GM19438 (cell line): ENCODE data around the gene CENPT.

Experiments used
- ATAC-seq: cut with Tn5 transposase; IDR thresholded peaks from one replicate; pipeline ENCODE4 v1.9.1; 2021; ENCODE audit warnings: low read depth; ENCODE audit not compliant: unreplicated experiment

Gene CENPT

DNA sequence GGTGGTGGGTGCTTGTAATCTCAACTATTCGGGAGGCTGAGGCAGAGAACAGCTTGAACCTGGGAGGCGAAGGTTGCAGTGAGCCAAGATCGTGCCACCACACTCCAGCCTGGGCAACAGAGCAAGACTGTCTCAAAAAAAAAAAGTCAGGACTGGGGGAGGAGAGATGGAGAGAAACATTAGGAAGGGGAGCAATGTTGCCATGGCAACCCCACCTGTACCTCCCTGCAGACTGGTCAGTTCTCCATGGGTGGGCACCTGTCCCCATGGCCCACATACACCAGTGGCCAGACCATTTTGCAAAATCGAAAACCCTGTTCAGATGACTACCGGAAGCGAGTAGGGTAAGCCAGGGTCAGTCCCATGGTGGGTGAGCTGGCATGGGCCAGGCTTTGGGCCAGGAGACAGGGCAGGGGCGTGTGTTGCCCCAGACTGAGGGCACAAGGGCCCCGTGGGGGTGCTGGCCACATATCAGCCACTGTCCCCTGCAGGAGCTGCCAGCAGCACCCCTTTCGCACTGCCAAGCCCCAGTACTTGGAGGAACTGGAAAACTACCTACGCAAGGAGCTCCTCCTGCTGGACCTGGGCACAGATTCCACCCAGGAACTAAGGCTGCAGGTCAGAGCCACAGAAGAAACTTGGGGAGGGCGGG is 26.8 kb downstream of the CENPT start:
- no peak for ATAC-seq

DNA sequence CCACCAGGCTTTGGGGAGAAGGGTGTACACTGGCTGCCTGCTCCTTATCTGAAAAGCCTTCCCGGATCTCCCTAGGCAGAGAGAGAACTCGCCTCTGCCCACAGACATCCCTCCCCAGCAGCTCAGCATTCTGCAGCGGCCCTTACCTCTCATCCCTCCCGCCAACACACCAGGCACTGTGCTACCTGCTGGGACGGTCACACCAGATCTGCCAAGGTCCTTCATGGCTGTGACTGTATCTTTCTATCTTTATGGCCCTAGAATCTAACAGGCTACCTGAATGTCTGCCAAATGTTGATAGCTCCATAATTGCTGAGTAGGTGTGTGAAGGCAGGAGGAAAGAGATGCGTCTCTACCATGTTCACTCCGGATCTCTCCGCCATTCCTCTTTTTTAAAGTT is 32.9 kb downstream of the CENPT start:
- ATAC-seq, result no peak

DNA sequence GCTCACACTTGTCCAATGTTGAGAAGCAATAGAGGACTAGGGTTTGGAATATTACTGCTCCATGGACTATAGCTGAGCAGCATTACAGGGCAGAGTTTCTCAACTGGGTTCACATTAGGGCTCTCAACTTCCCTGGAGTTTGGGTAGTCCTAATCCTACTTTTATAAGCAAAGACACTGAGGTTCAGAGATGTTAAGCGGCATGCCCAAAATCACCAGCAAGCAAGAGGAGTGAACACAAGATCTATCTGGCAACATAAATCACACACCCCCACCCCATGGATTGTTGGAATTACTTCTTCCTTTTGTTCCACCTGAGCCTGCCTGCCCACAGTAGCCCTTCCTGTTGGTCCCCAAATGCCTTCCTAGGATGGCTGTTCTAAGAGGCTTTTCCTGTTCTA is 35.6 kb downstream of the CENPT start:
- ATAC-seq, result no peak

DNA sequence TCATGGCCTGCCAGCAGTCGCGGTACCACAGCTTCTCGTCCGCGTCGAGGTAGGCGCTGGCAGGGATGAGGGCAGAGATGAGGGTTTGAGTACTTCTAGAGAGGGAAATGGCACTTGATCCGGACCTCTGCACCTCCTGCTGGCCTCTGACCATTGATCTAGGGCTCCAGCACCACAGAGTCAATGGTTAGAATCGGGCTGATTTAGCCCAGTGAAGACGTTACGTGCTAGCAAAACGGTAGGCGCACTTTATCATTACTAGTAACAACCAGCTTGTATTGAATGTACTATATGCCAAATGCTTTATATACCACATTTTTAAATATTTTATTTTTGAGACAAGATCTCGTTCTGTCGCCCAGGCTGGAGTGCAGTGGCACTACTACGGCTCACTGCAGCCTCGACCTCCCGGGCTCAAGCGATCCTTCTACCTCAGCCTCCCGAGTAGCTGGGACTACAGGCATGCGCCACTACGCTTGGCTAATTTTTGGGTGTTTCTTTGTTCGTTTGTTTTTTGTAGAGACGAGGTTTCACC is 40.3 kb downstream of the CENPT start:
- no peak for ATAC-seq

DNA sequence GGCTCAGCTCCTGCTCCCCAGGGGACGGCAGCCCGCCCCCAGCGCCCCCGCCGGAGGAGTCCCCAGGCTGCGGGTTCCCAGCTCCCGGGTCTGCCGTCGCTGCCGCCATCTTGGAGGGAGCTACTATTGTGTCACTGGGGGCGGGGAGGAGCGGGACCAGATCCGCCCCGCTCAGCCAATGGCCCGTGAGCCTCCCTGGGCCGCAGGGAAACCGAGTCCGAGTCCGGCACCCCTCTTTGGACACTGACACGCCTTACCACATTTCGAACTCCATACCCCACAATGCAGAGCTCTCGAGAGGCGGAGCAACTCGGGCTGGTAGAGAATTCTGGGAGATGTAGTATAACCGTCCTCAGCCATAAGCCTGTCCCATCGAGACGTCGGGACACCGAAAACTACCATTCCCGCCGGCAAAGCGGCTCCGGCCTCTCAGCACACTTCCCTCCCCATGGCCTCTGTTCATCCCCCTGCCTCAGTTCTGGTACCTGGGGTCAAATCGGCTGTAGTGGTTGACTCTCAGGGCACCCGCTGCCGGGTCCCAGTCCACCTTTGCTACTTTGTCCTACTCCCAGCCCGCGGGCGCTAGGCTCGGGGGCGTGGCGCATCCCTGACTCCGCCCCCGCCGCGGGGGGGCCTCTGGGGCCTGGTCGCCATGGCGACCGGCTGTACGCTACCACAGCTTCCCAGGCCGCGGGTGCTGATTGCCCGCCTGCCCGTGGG is 40.9 kb downstream of the CENPT start, which contains the start of the genes RANBP10 and TSNAXIP1:
Gene RANBP10, minus strand, starts transcription at position 133 of the 720 bp plus-strand sequence. Its CDS starts 24 bp downstream, at position 109.
Gene TSNAXIP1, plus strand, starts transcription at position 462 of the 720 bp plus-strand sequence. CDS start 261 bp downstream, outside the sequence.
- ATAC-seq, result peak; percentile 93

DNA sequence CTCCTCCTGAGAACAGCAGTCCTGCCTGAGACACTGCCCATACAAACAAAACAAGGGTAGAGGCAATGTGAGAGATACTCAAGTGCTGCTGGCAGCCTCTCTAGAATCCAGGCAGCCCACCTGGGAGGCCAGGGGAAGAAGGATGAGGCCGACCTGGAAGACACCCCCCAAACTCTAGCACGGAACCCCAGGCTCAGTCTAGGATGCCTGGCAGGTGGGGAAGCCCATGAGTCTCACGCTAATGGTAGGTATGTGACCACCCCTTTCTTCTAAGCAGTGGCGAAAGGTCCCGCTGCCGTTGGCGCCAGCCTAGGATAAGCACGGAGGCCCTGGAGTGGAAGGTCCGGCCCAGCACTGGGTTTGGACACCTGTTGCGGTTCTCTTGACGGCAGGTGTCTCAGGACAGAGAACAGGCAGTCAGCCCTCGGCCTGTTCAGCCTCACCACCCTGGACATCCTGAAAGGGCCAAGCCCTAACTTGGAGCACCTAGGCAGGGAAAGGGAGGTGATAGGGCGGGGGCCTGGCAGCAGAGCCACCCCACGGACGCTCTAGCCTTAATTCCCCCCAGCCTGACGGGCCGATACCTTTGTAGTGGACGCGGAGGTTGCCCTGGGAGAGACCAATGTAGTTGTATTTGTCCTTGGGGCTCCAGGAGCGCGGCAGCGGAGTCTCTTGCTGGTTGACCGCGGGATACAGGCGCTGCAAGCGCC is 41.6 kb downstream of the CENPT start:
- ATAC-seq, result peak; percentile 1

DNA sequence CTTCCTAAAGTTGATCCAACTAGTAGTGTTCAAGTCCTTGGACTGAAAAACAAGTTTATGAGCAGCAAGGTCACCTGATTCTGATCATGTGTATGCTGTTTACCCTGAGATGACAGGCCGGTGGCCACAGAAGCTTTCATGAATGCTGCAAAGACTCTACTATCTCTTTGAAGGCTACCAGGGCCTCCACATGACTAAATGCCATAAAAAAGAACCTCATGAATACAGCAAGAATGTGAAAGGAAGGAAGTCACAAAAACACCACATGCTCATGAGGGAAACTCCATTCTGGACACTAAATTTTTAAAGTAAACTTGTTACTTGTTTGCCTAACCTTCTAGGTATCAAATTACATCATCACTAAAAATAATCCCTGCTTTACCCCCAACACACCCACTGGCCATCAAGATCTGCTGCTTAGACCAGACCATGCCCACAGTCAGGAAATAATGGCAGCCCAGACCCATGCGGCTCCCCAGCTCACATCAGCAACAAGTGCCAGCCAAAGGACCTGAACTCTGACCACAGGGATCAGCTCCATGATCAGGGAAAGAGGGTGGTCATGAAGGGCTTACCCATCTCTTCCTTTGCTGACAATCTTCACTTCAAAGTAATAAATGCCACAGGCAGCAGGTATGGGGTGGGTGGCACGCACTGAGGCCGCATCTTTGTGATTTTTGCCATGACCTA is 42.5 kb downstream of the CENPT start:
- no peak for ATAC-seq

DNA sequence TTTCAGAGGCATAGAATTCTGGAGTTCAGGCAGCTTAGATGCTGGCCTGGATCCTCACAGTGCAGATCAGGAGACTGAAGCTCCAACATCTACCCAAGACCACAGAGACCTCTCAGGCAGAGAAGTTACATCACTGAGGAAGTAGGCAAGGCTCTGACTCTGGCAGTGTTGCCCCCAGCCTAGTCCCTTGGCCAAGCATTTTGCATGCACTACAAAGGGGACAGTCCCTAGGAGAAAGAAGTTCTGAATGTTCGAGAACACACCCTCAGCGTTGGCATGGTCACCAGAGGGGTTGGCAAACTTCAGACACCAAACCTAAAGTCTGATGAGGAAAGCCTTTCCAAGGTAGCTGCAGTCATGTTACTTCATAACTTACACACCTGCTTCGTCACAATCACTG is 43.6 kb downstream of the CENPT start:
- ATAC-seq, result no peak

DNA sequence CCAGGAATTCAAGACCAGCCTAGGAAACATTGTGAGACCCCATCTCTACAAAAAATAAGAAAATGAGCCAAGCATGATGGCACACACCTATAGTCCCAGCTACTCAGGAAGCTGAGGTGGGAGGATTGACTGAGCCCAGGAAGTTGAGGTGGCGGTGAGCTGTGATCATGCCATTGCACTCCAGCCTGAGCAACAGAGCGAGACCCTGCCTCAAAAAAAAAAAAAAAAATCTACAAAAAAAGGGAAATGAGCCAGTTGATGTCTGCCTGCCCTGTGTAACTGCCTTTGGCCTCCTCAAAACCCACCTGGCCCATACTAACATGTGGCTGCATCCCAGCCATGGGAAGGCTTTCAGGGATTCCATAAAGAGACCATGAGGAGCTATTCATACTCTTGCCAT is 45.6 kb downstream of the CENPT start:
- no peak for ATAC-seq

DNA sequence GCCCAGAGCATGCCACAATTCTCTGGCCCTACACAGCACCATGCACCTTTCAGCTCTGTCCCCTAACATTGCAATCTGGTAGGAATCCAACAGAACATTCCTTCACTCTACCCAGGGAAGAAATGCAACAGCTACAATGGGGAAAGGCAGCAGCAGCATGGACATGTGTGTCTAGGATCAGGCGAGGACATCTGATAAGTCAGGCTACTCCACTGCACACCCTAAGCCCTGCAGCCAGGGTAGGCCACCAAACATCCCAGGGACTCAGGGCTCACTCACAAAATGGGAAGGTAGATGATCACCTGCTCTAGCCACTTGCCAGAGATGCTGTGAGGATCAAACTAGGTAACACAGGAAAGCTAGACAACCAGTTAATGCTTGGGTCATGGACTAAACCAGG is 46.3 kb downstream of the CENPT start:
- no peak for ATAC-seq

DNA sequence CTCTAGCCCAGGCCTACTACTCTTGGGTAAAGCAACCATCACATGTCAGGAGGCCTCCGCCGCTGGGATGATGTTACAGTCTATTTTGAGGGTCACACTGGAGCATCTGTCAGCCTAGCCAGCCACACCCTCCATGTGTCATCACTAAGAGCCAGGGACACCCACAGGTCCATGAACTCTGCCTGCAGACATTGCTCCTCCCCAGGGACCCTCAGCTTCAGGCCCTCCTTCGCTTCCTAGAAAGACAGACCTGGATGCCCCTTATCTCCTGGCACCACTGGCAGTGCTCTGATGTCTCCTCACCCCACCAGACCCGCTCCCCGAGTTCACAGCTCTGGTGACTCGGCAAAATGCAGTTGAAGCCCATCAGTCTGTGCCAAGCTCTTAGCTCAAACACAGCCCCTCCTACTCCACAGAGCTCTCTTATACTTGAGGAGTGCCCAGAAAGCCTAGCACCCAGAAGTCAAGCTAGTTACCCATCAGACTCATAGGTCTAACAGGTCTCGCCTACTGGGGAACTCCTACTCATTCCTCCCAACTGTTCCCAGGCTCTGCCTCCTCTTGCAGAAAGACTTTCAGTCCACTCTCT is 47.1 kb downstream of the CENPT start:
- no peak for ATAC-seq

DNA sequence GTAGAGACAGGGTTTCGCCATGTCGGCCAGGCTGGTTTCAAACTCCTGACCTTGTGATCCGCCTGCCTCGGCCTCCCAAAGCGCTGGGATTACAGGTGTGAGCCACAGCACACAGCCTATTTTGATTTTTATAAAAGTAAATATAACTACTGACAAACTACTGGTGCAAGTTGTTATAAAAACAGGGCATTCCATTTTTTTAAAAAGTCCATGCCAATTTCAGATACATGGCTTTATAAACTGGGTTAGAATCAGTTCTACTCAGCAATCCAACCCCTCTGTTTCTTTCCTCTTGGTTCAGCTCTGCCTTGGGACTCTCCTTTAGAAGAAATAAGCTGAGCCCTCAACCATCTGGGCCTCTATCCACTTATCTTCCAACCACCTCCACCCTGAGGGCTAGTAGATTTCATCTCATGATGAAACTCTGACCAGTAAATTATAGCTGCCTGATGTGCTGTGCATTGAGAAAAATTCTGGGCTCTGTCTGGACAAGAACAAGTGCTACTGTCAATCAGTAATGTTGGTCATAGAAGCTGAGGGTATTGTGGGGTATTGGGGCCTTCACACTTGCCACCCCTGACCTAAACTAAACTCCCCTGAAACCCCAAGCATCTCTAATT is 51.3 kb downstream of the CENPT start:
- no peak for ATAC-seq

DNA sequence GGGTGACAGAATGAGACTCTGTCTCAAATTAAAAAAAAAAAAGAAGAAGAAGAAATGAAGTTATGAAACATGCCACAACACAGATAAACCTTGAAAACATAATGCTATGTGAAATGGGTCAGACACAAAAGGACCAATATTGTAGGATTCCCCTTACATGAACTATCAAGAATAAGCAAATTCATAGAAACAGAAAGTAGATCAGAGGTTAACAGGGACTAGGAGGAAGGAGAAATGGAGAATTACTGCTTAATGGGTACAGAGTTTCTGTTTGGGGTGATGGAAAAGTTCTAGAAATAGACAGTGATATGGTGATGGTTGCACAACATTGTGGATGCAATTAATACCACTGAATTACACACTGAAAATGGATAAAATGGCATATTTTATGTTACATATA is 57.4 kb downstream of the CENPT start:
- no peak for ATAC-seq

DNA sequence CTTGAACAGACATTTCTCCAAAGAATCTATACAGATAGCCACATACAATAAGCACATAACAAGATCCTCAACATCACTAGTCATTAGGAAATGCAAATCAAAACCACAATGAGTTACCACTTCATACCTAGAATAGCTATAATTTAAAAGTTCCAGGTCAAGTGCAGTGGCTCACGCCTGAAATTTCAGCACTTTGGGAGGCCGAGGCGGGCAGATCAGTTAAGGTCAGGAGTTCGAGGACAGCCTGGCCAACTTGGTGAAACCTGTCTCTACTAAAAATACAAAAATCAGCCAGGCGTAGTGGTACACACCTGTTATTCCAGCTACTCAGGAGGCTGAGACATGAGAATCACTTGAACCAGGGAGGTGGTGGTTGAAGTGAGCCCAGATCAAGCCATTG is 61.0 kb downstream of the CENPT start:
- ATAC-seq, result no peak

DNA sequence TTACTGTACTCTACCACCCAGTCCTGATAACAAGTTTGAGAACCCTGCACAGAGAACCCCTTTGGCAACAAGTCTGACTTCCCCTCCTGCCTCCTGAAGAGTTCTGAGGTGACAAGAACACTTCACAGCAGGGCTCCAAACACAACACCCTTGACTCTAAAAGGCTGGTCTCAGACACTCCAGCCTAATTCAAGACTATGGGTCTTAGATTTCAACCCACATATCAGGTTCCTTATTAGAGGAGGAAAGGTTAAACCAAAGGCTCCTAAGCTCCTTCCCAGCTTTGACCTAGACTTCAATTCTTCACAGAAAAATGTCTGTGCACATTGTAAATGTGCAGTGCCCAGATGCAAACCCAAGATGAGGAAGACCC is 64.2 kb downstream of the CENPT start:
- no peak for ATAC-seq

DNA sequence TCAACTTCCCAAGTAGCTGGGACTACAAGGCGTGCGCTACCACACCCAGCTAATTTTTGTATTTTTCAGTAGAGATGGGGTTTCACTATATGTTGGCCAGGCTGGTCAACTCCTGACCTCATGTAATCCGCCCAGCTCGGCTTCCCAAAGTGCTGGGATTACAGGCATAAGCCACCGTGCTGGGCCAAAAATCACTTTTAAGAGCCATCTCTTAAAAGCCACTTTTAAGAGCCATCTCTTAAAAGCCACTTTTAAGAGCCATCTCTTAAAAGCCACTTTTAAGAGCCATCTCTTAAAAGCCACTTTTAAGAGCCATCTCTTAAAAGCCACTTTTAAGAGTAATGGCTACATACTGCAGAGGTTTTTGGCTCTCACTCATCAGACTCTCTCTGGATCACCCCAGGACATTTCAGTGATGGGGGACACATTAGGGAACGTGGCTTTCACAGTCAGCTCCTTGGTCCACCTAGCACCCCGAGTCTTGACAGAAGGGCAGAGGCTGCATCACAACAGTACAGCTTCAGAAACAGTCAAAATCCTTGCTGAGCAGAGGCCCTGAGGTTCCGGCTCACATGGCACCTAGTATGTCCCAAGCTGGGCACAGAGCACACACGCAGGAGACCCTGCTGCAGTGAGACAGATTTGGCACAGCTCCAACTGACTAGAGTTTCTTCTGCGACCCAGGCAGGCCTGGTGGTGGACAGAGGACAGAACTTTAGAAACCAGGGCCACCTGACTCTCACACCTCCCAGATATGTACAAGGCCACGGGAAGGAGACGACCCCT is 64.7 kb downstream of the CENPT start:
- ATAC-seq, result no peak

DNA sequence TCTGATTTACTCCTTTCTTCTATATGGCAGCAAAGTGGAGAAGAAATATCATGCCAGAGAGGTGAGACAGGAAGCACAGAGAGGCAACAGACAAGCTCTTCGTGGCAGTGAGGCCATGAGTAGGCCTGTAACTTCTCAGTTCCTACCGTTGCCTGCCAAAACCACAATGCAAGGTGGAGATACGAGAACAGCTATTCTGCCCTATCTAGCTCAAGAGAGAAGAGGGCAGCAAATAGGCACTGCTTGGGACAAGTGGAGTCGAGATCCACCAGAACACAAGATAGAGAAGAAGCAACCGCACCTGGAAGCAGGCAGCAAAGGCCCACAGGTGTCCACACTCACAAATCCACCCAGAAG is 66.0 kb downstream of the CENPT start:
- ATAC-seq, result no peak

DNA sequence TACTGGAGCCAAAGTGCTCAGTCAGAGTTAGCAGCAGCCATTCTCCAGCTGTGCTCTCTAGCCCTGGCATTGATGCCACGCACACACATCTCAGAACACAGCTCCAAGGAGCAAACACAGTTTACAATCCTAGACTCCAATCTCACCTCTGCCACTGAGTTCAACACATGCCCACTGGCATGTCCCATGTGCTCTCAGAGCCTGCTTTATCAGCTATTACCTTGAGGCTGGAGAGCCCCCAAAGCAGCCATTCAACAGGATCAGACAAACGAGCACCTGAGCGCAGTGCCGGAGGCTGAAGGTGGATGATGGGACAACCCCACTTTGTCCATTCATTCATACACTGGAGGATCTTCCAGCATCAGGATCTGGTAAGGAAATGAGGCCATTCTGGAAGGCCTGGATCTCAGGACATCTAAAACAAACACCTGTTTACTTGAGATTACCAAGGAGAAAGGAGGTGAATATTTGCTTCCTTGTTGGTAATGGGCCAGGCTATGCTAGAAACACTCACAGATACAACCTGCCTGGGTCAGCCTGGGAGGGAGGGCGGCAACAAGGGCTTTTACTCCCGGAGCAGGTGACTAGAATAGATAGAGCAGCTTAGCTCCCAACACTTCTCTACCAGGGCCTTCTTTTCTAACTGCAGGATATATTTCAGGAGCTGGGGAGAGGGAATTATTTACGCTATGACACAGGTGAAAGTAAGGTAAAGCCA is 66.5 kb downstream of the CENPT start:
- ATAC-seq, result no peak
